T-helper 17 cell (primary cell): ENCODE measurements around the gene SLC7A9. TPM values are rescaled to one million over a fixed set of nuclear protein-coding genes. Genes with fewer than 3 reads are reported as not detected.
"Not testable (repeated sequence)": the region's sequence is repeated elsewhere in the genome, so short reads cannot be mapped to it uniquely, and the experiment has no call there.

Experiments used
- ATAC-seq: fragments of 150-1000 bp; cut with Tn5 transposase; 2 replicates; pipeline ENCODE4 v1.10.0; 2021; ENCODE audit warnings: mild to moderate bottlenecking, moderate library complexity
- DNase-seq, 3 donors: peaks; one replicate each; pipeline versions ENCODE4 v3.0.0 to v3.0.0-alpha.2; 2020 to 2021
- H3K9me3 ChIP-seq: one replicate; pipeline ENCODE4 v1.7.0; 2013; ENCODE audit warnings: low read length, mild to moderate bottlenecking; ENCODE audit not compliant: control insufficient read depth, poor library complexity, severe bottlenecking
- H3K27ac Mint-ChIP-seq: one replicate; pipeline ENCODE4 v1.8.0; 2022; ENCODE audit warnings: mild to moderate bottlenecking, moderate library complexity, mixed read lengths
- H3K27me3 Mint-ChIP-seq: one replicate; pipeline ENCODE4 v1.8.0; 2022; ENCODE audit warnings: mixed read lengths
- H3K36me3 Mint-ChIP-seq: one replicate; pipeline ENCODE4 v1.8.0; 2022; ENCODE audit warnings: low read depth, mixed read lengths
- H3K4me1 Mint-ChIP-seq: one replicate; pipeline ENCODE4 v1.8.0; 2022; ENCODE audit warnings: mild to moderate bottlenecking, mixed read lengths
- H3K4me3 Mint-ChIP-seq: one replicate; pipeline ENCODE4 v1.8.0; 2022; ENCODE audit warnings: mild to moderate bottlenecking, moderate library complexity, mixed read lengths
- total RNA-seq, 4 donors: library from RNA in 2 of 4; stranded (reverse) in 2 of 4; gene quantifications; one replicate each; pipeline ENCODE4 v1.2.3 and lab custom pipeline; 2022 to 2026

SLC7A9 gene
- total RNA-seq, 2 donors from 2014 or later: 0.30 TPM; not detected in 1

DNA sequence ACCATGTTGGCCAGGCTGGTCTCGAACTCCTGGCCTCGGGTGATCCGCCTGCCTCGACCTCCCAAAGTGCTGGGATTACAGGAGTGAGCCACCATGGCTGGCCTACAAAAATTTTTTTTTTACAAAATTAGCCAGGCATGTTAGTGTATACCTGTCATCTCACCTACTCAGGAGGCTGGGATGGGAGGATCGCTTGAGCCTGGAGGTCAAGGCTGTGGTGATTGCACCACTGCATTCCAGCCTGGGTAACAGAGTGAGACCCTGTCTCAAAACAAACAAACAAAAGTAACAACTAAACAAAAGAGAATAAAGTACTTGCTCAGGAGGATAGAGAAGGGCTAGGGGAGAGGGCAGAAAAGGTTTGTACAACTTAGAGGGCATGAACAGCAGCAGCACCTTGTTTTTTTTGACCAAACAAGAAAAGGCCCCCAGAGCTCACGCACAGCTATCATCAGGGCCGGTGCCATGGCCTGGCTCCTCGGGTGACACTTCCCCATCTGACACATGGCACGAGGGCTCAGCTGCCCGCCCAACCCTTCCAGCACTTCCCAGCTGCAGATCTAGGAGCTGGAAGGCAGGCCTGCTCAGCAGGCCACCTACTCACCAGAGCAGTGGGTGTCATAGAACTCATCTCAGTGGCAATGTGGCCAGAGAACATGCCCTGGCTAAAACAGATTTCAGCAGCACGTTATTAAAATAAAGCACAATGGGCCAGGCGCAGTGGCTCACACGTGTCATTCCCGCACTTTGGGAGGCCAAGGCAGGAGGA, 8.6 kb upstream of the SLC7A9 start:
- H3K27ac Mint-ChIP-seq: no peak overlapping the region
- H3K4me3 Mint-ChIP-seq: no peak overlapping the region
- H3K4me1 Mint-ChIP-seq: peaks cover 10% of the 10 kb centered on the region
- no peak for ATAC-seq
- no peak for DNase-seq
- H3K9me3 ChIP-seq: no peaks in the 10 kb centered on the region
- no peaks in the 10 kb centered on the region for H3K27me3 Mint-ChIP-seq
- peaks cover 5% of the 10 kb centered on the region for H3K36me3 Mint-ChIP-seq

DNA sequence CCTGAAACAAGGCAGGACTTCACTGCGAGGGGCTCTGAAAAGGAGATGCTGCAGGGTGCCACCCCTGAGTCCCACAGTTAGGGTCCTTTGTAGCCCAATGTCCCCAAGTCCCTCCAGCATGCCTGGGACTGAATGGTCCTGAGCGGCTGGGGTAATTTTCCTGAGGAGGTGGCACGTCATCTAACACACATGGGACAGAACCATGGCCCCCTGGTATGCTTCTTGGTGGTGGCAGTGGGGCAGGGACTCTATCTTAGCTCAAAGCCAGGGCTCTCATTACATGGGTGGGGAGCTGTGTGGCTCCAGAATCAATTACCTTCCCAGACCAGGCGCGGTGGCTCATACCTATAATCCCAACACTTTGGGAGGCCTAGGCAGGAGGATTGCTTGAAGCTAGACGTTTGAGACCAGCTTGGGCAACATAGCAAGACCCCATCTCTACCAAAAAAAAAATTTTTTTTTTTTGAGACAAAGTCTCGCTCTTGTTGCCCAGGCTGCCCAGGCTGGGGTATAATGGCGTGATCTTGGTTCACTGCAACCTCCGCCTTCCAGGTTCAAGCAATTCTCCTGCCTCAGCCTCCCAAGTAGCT, 7.9 kb upstream of the SLC7A9 start:
- DNase-seq (no peak), ATAC-seq (no peak)
- no peaks in the 10 kb centered on the region for H3K9me3 ChIP-seq
- Mint-ChIP-seq H3K4me1 (peaks cover 11% of the 10 kb centered on the region), H3K36me3 (peaks cover 5% of the 10 kb centered on the region), H3K4me3 (no peak overlapping the region), H3K27me3 (no peaks in the 10 kb centered on the region), H3K27ac (no peak overlapping the region)

DNA sequence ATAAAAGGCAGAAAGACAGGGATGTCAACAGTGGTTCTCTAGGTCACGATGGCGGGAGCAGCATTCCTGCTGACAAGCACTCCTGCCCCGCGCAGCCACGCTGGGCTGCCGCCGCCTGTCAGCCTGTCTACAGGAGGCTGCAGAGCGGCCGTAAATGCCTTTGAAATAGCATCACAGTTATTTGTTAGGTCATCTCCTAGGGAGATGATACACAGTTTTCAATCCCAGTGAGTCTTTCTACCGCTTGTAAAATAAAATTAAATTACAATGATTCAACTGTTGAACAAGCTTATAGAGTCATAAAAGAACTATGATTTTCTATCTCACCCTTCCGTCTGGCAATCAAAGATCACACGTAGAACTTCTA, 7.3 kb upstream of the SLC7A9 start:
- H3K9me3 ChIP-seq: no peaks in the 10 kb centered on the region
- peaks cover 11% of the 10 kb centered on the region for H3K4me1 Mint-ChIP-seq
- ATAC-seq: no peak
- DNase-seq: no peak
- peaks cover 5% of the 10 kb centered on the region for H3K36me3 Mint-ChIP-seq
- no peaks in the 10 kb centered on the region for H3K27me3 Mint-ChIP-seq
- no peak overlapping the region for H3K27ac Mint-ChIP-seq
- no peak overlapping the region for H3K4me3 Mint-ChIP-seq

DNA sequence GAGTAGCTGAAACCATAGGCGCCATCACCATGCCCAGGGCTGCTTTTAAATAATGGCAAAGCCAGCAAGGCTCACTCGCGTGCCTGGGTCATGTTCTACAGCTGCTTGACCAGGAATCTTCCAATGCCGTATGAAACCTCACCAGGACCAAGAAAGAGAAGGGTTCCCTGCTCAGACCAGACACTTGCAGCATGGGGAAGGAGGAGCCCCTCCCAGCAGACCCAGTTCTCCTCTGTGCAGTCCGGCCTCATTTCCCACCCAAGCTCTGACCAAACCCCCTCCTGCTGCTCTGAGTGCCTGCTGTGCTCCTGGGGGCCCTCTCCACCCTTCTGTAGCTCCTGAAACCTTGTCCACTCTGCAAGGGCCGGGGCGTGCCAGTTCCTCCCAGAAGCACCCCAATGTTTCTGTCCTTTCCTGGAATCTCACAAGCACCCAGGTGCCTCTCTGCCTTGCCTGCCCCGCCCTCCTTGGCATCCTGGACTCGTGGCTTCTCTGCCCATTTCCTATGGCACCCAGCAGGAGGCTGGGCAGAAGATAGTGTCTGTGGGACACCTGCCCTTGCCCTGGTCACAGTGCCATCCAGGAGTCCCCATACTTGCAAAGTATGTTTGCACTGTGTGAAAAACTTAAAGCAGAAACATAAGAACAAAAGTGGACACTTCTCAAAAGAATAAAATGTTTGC, 6.8 kb upstream of the SLC7A9 start:
- H3K36me3 Mint-ChIP-seq: peaks cover 5% of the 10 kb centered on the region
- DNase-seq (no peak), ATAC-seq (no peak)
- H3K4me1 Mint-ChIP-seq: peaks cover 9% of the 10 kb centered on the region
- no peak overlapping the region for H3K27ac Mint-ChIP-seq
- no peak overlapping the region for H3K4me3 Mint-ChIP-seq
- H3K27me3 Mint-ChIP-seq: no peaks in the 10 kb centered on the region
- no peaks in the 10 kb centered on the region for H3K9me3 ChIP-seq

DNA sequence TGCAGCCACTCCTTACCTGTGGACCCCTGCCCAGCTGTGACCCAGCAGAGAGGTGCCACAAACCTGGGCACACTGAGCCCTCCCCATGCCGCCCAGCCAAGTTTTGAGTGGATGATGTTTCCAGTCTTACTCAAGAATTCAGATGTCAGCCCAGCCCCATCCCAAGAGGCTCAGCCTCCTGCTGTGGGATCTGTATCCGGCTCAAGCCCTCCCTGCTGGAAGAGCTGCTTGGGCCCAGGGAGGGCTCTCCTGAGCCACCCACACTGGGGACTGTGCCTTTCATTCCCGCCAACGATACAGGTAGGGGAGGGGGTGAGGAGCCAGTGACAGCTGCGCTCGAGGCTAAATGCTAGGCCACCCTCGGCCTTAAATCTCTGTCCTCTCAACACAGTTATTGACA, 5.9 kb upstream of the SLC7A9 start:
- peaks cover 5% of the 10 kb centered on the region for H3K36me3 Mint-ChIP-seq
- no peak overlapping the region for H3K27ac Mint-ChIP-seq
- H3K4me3 Mint-ChIP-seq: no peak overlapping the region

DNA sequence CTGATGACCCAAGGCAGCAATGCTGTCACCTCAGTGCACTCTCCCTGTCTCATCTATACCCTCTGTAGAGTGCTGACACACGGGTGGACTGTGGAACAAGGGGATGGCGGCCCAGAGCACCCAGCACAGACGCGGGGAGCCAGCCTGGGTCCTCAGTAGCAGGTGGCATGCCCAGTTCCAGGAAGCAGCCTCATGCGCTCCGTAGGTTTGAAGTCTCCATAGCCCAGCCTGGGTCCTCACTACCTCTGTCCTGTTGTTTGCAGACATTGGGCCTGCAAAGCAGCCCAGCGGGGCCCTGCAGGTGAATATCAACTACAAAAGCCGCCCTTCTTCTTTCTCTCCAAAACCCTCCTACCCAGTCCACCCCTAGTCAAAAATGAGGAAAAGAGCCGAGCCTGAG, 5.0 kb upstream of the SLC7A9 start:
- H3K27me3 Mint-ChIP-seq: no peaks in the 10 kb centered on the region
- DNase-seq: no peak
- H3K4me3 Mint-ChIP-seq: no peak overlapping the region
- H3K4me1 Mint-ChIP-seq: peaks cover 9% of the 10 kb centered on the region
- H3K36me3 Mint-ChIP-seq: peaks cover 5% of the 10 kb centered on the region
- no peak for ATAC-seq
- H3K27ac Mint-ChIP-seq: no peak overlapping the region
- H3K9me3 ChIP-seq: no peaks in the 10 kb centered on the region

More for the DNA sequence above, 5.9 kb upstream of the SLC7A9 start:
- H3K27me3 Mint-ChIP-seq: no peaks in the 10 kb centered on the region
- DNase-seq (no peak), ATAC-seq (no peak)
- peaks cover 9% of the 10 kb centered on the region for H3K4me1 Mint-ChIP-seq
- no peaks in the 10 kb centered on the region for H3K9me3 ChIP-seq

DNA sequence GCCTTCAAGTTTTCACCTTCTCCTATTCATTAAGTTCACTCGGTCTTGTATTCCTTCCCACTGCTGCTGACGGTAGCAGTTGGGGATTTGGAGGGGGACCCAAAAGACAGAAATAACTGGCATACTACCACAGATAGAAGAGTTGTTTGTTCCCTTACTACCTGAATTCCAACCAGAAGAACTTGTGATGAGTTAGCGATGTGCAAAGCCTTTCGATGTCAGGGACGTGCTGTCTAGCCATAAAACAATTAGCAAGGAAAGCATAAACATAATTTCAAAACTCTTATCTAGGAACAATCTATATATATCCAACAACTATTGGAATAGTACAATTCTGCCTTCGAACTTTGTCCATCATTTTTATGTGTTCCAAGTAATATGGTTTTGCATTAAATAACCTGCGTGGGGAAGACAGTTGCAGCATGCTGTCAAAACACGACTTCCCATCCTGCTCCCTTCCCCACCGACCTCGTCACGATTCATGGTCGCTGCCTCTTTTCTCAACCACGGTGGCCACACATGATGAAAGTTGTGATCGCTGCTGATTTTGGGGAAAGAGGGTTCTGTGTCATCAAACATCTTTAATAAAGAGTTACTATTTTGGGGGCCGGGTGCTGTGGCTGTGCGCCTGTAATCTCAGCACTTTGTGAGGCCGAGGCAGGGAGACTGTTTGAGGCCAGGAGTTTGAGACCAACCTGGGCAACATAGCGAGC, 3.8 kb upstream of the SLC7A9 start:
- no peaks in the 10 kb centered on the region for H3K9me3 ChIP-seq
- H3K27me3 Mint-ChIP-seq: no peaks in the 10 kb centered on the region
- peaks cover 5% of the 10 kb centered on the region for H3K36me3 Mint-ChIP-seq
- H3K27ac Mint-ChIP-seq: no peak overlapping the region
- peaks cover 9% of the 10 kb centered on the region for H3K4me1 Mint-ChIP-seq
- DNase-seq (no peak), ATAC-seq (no peak)
- H3K4me3 Mint-ChIP-seq: no peak overlapping the region

DNA sequence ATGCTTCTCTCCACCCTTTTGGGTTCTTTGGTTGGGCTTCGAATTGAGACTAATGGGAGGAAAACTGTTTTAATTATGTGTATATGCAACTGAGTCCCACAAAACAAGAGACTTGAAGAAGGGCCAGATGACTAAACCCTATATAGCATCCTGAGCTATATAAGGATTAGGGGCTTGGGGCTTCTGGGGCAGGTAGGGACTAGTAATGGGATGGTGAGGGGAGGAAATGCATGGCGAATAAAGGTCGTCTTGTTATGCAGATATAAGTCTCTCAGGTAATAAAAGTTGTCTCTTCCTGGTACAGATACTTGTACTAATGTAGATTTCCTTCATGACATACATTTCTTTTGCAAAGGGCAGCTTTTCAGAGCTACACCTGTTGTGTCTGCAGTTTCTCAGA, 2.8 kb upstream of the SLC7A9 start:
- Mint-ChIP-seq H3K4me1 (peaks cover 6% of the 10 kb centered on the region), H3K27ac (no peak overlapping the region), H3K36me3 (no peaks in the 10 kb centered on the region), H3K4me3 (no peak overlapping the region), H3K27me3 (no peaks in the 10 kb centered on the region)
- ATAC-seq: no peak
- DNase-seq: no peak
- H3K9me3 ChIP-seq: no peaks in the 10 kb centered on the region

DNA sequence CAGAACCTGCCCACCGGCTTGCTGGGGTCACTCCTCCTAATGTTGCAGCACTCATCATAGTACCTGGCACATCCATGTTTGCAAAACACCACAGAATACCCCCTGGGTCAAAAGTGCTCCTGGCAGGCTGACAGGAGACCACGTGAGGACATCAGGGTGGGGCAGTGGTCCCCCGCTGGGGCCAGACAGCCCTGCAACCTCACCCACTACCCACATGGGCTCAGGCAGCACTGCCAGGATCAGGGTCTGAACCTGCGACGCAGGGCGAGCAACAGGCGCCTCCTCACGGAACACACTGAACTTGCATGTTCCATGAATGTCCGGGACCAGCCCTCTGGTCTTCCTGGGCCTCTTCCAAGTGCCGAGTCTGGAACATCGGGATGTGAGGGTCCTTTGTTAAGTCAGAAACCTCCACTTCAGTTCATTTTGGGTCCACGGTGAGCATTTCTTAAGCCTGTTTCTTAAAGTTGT, 1.4 kb upstream of the SLC7A9 start:
- peaks cover 2% of the 10 kb centered on the region for H3K4me1 Mint-ChIP-seq
- DNase-seq: no peak
- H3K4me3 Mint-ChIP-seq: no peak overlapping the region
- no peaks in the 10 kb centered on the region for H3K36me3 Mint-ChIP-seq
- ATAC-seq: no peak
- H3K27ac Mint-ChIP-seq: no peak overlapping the region
- H3K9me3 ChIP-seq: no peaks in the 10 kb centered on the region
- H3K27me3 Mint-ChIP-seq: no peaks in the 10 kb centered on the region

DNA sequence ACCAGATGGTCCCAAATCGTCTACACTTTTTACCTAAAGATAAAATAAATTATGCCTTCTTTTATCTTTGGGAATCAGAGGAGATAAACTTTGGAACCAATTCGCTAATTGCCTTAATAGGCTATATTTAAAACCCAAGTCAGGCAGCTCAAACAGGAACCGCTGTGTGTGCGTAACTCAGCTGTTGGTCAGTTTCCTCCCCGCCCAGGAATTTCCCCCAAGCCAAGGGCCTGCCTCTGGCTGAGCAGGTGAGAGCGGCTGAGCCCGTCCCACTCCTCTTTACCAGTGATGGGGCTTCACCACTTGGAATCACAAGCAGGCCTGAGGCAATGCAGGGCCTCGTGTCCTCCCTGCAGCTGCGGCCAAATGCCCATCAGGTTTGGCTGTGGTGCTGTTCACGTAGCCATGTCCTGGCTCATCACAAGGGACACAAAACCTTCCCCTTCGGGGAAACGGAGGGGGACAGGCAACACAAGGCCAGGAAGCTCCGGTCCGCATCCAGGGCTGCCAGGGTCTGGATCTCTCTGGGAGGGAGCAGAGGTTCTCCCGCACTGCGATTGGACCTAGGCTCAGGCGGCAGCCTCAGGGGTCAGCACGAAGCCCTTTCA, 503 bp upstream of the SLC7A9 start:
- Mint-ChIP-seq H3K4me3 (no peak overlapping the region), H3K36me3 (no peaks in the 10 kb centered on the region), H3K4me1 (peaks cover 2% of the 10 kb centered on the region), H3K27ac (no peak overlapping the region), H3K27me3 (no peaks in the 10 kb centered on the region)
- no peak for ATAC-seq
- H3K9me3 ChIP-seq: no peaks in the 10 kb centered on the region
- no peak for DNase-seq

DNA sequence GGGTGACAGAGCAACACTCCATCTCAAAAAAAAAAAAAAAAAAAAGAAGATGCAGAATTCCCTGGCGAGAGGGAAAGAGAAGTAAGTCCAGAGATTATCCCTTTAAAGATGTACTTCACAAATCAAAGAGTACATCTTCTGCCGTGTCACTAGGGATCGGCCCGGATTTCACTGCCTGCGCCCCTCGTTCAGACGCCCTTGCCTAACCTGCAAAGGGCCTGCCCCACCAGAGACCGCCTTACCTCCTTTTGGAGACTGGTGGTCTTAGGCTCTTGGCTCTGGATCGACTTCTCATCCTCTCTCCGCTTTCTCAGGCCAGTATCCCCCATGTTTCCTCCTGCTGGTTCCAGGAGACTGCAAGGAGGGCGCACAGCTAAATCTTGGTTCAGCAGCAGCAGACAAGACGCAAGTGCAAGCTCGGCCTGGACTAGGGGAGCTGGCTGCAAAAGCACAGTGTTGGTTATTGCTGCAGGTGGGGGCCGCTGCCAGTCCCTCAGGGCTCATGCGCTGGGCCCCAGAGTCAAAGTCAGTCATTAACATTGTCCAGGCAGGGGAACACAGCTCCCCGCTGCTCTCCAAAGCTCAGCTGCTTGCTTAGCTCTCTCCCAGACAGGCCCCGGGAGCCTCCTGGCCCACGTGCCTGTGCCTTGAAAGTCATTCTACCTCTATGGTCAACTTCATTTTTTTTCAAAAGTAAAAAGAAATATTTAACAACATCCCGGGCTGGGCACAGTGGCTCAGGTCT, 1.2 kb downstream of the SLC7A9 start:
- H3K4me3 Mint-ChIP-seq: no peak overlapping the region
- H3K9me3 ChIP-seq: no peaks in the 10 kb centered on the region
- H3K4me1 Mint-ChIP-seq: peaks cover 2% of the 10 kb centered on the region
- no peak for ATAC-seq
- no peaks in the 10 kb centered on the region for H3K36me3 Mint-ChIP-seq
- DNase-seq: no peak
- peak overlapping the region; percentile 34 for H3K27ac Mint-ChIP-seq
- H3K27me3 Mint-ChIP-seq: no peaks in the 10 kb centered on the region

DNA sequence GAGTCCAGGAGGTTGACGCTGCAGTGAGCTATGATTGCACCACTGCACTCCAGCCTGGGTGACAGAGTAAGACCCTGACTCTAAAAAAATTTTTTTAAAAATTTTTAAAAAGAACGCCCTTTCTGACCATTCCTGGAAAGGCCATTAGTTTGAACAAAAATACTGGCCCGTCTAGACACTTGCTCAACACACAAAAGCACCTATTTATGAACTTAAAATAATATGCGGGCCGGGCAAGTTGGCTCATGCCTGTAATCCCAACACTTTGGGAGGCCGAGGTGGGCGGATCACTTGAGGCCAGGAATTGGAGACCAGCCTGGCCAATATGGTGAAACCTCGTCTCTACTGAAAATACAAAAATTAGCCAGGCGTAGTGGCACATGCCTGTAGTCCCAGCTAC, 2.1 kb downstream of the SLC7A9 start:
- H3K27me3 Mint-ChIP-seq, H3K4me1 Mint-ChIP-seq, ATAC-seq, H3K27ac Mint-ChIP-seq, H3K4me3 Mint-ChIP-seq, H3K36me3 Mint-ChIP-seq, DNase-seq, H3K9me3 ChIP-seq: not testable (repeated sequence)
